Nephron progenitor cell (in vitro differentiated cells): ENCODE measurements around the gene RNF224.

Source experiments
- DNase-seq: peaks from one replicate; pipeline ENCODE4 v3.0.0; 2021
- H3K27ac Mint-ChIP-seq: 2 replicates; pipeline ENCODE4 v1.8.0; 2021; ENCODE audit warnings: mild to moderate bottlenecking, moderate library complexity, mixed read lengths
- H3K27me3 Mint-ChIP-seq: 2 replicates; pipeline ENCODE4 v1.8.0; 2021; ENCODE audit warnings: mild to moderate bottlenecking, low read depth, mixed read lengths; ENCODE audit not compliant: poor library complexity
- H3K36me3 Mint-ChIP-seq: 2 replicates; pipeline ENCODE4 v1.8.0; 2021; ENCODE audit warnings: low read depth, mixed read lengths
- H3K4me1 Mint-ChIP-seq: 2 replicates; pipeline ENCODE4 v1.8.0; 2021; ENCODE audit warnings: mixed read lengths
- H3K4me3 Mint-ChIP-seq: 2 replicates; pipeline ENCODE4 v1.8.0; 2021; ENCODE audit warnings: mild to moderate bottlenecking, moderate library complexity, mixed read lengths
- H3K9me3 Mint-ChIP-seq: 2 replicates; pipeline ENCODE4 v1.8.0; 2021; ENCODE audit warnings: mild to moderate bottlenecking, moderate library complexity, mixed read lengths
- TF ChIP-seq, protein P1 (sequence below): fragments of 200-600 bp; sonication (generic); IDR thresholded peaks from 2 replicates; pipeline ENCODE4 v1.5.0; 2021; ENCODE audit warnings: antibody characterized with exemption

The RNF224 gene

DNA sequence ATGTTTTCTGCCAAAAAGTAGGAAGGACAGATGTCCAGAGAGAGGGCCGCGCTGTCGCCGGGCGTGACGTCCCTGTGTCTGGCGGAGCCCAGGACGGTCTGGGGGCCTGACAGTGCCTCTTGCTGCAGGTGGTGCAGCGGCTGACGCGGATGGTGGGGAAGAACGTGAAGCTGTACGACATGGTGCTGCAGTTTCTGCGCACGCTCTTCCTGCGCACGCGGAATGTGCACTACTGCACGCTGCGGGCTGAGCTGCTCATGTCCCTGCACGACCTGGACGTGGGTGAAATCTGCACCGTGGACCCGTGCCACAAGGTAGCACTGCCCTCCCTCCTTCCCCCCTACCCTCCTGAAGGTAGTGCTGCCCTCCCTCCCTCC, 35.6 kb downstream of the RNF224 start:
- Mint-ChIP-seq H3K27me3 (no peaks in the 10 kb centered on the region), H3K9me3 (peaks cover 6% of the 10 kb centered on the region), H3K27ac (no peak overlapping the region), H3K36me3 (peaks cover 29% of the 10 kb centered on the region), H3K4me3 (no peak overlapping the region), H3K4me1 (no peaks in the 10 kb centered on the region)
- no peak for DNase-seq
- TF ChIP-seq, protein P1, sequence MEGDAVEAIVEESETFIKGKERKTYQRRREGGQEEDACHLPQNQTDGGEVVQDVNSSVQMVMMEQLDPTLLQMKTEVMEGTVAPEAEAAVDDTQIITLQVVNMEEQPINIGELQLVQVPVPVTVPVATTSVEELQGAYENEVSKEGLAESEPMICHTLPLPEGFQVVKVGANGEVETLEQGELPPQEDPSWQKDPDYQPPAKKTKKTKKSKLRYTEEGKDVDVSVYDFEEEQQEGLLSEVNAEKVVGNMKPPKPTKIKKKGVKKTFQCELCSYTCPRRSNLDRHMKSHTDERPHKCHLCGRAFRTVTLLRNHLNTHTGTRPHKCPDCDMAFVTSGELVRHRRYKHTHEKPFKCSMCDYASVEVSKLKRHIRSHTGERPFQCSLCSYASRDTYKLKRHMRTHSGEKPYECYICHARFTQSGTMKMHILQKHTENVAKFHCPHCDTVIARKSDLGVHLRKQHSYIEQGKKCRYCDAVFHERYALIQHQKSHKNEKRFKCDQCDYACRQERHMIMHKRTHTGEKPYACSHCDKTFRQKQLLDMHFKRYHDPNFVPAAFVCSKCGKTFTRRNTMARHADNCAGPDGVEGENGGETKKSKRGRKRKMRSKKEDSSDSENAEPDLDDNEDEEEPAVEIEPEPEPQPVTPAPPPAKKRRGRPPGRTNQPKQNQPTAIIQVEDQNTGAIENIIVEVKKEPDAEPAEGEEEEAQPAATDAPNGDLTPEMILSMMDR: no peak

DNA sequence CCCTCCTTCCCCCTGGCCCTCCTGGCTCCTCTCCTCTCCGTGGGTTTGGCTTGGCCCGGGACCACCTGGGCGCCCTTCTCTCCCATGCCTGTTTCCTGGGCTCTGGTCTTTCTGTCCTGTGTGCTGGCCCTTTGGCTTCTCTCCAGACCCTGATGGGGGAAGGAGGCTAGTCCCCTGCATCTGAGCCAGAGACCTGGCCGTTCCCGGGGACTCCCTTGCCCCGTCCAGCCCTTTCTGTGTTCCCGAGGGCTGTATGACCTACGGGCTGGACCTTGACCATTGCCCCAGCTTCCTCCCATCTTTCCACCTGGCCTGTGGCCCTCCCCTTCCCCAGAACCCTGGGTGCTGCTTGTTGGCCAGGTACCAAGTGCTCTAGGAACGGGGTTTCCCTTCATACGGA, 36.2 kb downstream of the RNF224 start:
- TF ChIP-seq, protein P1: no peak
- Mint-ChIP-seq H3K4me1 (peaks cover 3% of the 10 kb centered on the region), H3K27me3 (no peaks in the 10 kb centered on the region), H3K27ac (no peak overlapping the region), H3K4me3 (no peak overlapping the region), H3K9me3 (peaks cover 6% of the 10 kb centered on the region), H3K36me3 (peaks cover 31% of the 10 kb centered on the region)
- DNase-seq: no peak

DNA sequence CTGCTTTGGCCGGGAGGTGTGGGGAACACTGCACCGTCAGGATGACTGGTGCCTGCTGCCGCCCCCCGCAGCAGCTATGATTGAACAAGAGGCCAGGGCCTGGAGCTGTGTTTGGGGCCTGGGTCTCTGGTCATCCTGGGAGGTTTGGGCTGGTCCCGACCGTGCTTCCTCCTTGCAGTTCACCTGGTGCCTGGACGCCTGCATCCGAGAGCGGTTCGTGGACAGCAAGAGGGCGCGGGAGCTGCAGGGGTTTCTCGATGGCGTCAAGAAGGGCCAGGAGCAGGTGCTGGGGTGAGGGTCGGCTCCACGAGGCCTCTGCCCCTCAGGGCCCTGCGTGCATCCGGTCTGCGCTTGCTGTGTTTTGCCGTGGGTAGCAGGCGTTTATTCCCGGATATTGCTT, 36.8 kb downstream of the RNF224 start:
- peaks cover 7% of the 10 kb centered on the region for H3K4me1 Mint-ChIP-seq
- no peaks in the 10 kb centered on the region for H3K27me3 Mint-ChIP-seq
- TF ChIP-seq, protein P1: no peak
- H3K27ac Mint-ChIP-seq: no peak overlapping the region
- peaks cover 30% of the 10 kb centered on the region for H3K36me3 Mint-ChIP-seq
- no peak overlapping the region for H3K4me3 Mint-ChIP-seq
- H3K9me3 Mint-ChIP-seq: peaks cover 6% of the 10 kb centered on the region
- DNase-seq: no peak

DNA sequence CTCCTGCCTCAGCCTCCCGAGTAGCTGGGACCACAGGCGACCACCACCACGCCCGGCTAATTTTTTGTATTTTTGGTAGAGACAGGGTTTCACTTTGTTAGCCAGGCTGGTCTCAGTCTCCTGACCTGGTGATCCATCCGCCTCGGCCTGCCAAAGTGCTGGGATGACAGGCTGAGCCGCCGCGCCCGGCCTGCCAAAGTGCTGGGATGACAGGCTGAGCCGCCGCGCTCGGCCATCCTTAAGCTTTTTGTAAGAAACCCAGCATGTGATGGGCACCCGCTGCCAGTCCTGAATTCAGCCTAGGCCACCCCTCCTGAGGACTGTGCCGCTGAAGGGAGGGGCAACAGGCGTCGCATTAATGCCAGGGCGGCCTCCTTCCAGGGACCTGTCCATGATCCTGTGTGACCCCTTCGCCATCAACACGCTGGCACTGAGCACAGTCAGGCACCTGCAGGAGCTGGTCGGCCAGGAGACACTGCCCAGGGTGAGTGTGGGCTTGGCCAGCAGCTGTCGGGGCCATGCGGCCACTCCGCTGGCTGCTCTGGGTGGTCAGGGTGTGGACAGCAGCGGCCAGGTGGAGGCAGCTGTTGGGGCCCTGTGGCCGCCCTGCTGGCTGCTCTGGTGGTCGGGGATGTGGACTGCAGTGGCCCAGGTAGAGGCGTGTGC, 38.3 kb downstream of the RNF224 start:
- H3K27me3 Mint-ChIP-seq: no peaks in the 10 kb centered on the region
- TF ChIP-seq, protein P1: no peak
- no peak overlapping the region for H3K4me3 Mint-ChIP-seq
- peaks cover 7% of the 10 kb centered on the region for H3K4me1 Mint-ChIP-seq
- peaks cover 35% of the 10 kb centered on the region for H3K36me3 Mint-ChIP-seq
- no peak for DNase-seq
- H3K9me3 Mint-ChIP-seq: peaks cover 6% of the 10 kb centered on the region
- H3K27ac Mint-ChIP-seq: no peak overlapping the region

DNA sequence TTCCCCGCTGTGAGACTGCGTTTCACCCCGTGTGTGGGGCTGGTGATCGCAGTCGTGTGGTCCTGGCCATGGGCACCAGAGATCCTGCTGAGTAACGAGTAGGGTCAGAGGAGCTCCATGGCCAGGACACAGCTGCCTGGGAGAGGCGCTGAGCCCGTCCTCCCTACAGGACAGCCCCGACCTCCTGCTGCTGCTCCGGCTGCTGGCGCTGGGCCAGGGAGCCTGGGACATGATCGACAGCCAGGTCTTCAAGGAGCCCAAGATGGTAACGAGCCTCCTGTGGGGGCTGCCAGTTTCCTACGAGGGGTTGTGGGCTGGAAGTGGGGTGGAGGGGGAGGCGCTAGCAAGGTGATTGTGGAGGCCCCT, 38.8 kb downstream of the RNF224 start:
- no peak overlapping the region for H3K4me3 Mint-ChIP-seq
- DNase-seq: no peak
- TF ChIP-seq, protein P1: no peak
- no peaks in the 10 kb centered on the region for H3K27me3 Mint-ChIP-seq
- H3K9me3 Mint-ChIP-seq: peaks cover 6% of the 10 kb centered on the region
- peaks cover 7% of the 10 kb centered on the region for H3K4me1 Mint-ChIP-seq
- peaks cover 31% of the 10 kb centered on the region for H3K36me3 Mint-ChIP-seq
- no peak overlapping the region for H3K27ac Mint-ChIP-seq
